Mammary epithelial cell (primary cell): Measurements from ENCODE around the gene NADK.

Experiments used
- EZH2 ChIP-seq: IDR thresholded peaks from 2 replicates; pipeline ENCODE4 v1.6.1; 2012; ENCODE audit warnings: low read length, inconsistent platforms, borderline replicate concordance
- TF ChIP-seq, protein P1 (sequence below), 2 donors: IDR thresholded peaks in 1 of 2; conservative IDR thresholded peaks in 1 of 2; 2 replicates each; pipeline ENCODE4 v1.5.1; 2011 to 2012; ENCODE audit warnings: inconsistent platforms in 2 of 2, low read length in 2 of 2, mild to moderate bottlenecking in 2 of 2, control low read depth in 1 of 2, low read depth in 1 of 2; ENCODE audit not compliant: insufficient read depth in 1 of 2; ENCODE audit errors: extremely low read depth in 1 of 2

DNA sequence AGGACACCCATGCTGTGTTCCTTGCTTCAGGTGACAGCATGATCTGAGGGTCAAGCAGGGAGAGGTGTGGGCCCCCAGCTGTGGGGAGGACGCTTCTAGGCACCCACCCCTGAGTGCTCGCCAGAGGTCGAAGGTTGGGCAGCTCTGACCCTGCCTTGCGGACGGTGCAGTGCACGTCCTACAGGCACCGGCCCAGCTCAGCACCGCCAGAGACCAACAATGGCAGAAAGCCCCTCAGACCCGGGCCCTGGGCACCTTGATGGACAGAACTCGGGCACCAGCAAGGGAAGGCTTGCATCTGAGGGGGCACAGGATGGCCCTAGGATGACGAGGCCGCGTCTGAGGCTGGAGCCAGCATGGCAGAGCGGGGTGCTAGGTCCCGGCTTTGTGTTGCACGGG is 24.7 kb downstream of the NADK start:
- TF ChIP-seq, protein P1, sequence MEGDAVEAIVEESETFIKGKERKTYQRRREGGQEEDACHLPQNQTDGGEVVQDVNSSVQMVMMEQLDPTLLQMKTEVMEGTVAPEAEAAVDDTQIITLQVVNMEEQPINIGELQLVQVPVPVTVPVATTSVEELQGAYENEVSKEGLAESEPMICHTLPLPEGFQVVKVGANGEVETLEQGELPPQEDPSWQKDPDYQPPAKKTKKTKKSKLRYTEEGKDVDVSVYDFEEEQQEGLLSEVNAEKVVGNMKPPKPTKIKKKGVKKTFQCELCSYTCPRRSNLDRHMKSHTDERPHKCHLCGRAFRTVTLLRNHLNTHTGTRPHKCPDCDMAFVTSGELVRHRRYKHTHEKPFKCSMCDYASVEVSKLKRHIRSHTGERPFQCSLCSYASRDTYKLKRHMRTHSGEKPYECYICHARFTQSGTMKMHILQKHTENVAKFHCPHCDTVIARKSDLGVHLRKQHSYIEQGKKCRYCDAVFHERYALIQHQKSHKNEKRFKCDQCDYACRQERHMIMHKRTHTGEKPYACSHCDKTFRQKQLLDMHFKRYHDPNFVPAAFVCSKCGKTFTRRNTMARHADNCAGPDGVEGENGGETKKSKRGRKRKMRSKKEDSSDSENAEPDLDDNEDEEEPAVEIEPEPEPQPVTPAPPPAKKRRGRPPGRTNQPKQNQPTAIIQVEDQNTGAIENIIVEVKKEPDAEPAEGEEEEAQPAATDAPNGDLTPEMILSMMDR (conservative IDR thresholded peaks at IDR 0.05 in 1 of 2, IDR thresholded peaks at IDR 0.05 in 1 of 2; ENCODE audit: extremely low read depth in 1 of 2, insufficient read depth in 1 of 2, low read depth in 1 of 2, low read length in 2 of 2): no peak
- TF ChIP-seq EZH2: no peak
